A549 (cell line): Measurements from ENCODE around the gene KCNA3.

Experiments
- BHLHE40 ChIP-seq: IDR thresholded peaks from 2 replicates; pipeline ENCODE4 v1.6.1; 2012; ENCODE audit warnings: low read depth, low read length, inconsistent platforms
- EP300 ChIP-seq, 2 experiments: fragments of >200 bp; sonication (Bioruptor Twin); formaldehyde crosslinking; IDR thresholded peaks; 2 replicates in 1 of 2; 3 replicates in 1 of 2; pipeline ENCODE4 v1.6.1; 2016 to 2017
- KDM5A ChIP-seq: fragments of 200-600 bp; sonication (generic); IDR thresholded peaks from 2 replicates; pipeline ENCODE4 v1.6.1; 2016; ENCODE audit warnings: antibody characterized with exemption, mild to moderate bottlenecking
- MAFK ChIP-seq: fragments of 450-650 bp; IDR thresholded peaks from 2 replicates; pipeline ENCODE4 v1.6.1; 2014; ENCODE audit not compliant: partially characterized antibody
- POLR2A ChIP-seq: IDR thresholded peaks from 2 replicates; pipeline ENCODE4 v1.6.1; 2012; ENCODE audit warnings: mild to moderate bottlenecking, low read length
- RAD21 ChIP-seq, 2 experiments: fragments of >200 bp in 1 of 2; sonication (Bioruptor Twin) in 1 of 2; formaldehyde crosslinking in 1 of 2; IDR thresholded peaks in 1 of 2; conservative IDR thresholded peaks in 1 of 2; 2 replicates in 1 of 2; 3 replicates in 1 of 2; pipeline ENCODE4 v1.6.1; 2012 to 2018; ENCODE audit warnings: inconsistent platforms in 1 of 2
- RNF2 ChIP-seq: fragments of 200-600 bp; sonication (generic); IDR thresholded peaks from 2 replicates; pipeline ENCODE4 v1.6.1; 2016; ENCODE audit warnings: low read depth, mild to moderate bottlenecking, antibody characterized with exemption, moderate library complexity, borderline replicate concordance
- SMC3 ChIP-seq: fragments of >200 bp; sonication (Bioruptor Twin); formaldehyde crosslinking; IDR thresholded peaks from 3 replicates; pipeline ENCODE4 v1.6.1; 2018; ENCODE audit warnings: inconsistent platforms
- TF ChIP-seq, protein P1 (sequence below): fragments of 250-450 bp; sonication (Bioruptor Pico); IDR thresholded peaks from 2 replicates; pipeline ENCODE4 v1.5.0; 2021; ENCODE audit warnings: mild to moderate bottlenecking, moderate library complexity, borderline replicate concordance
- TF ChIP-seq, protein P2 (sequence below): fragments of >200 bp; sonication (Bioruptor Twin); formaldehyde crosslinking; IDR thresholded peaks from 3 replicates; pipeline ENCODE4 v1.5.1; 2016
- TF ChIP-seq, protein P3 (sequence below): fragments of 200-600 bp; sonication (generic); IDR thresholded peaks from 2 replicates; pipeline ENCODE4 v1.6.1; 2016; ENCODE audit warnings: antibody characterized with exemption, mild to moderate bottlenecking, moderate library complexity
- TF ChIP-seq, protein P4 (sequence below): IDR thresholded peaks from 2 replicates; pipeline ENCODE4 v1.6.1; 2012; ENCODE audit warnings: low read depth, borderline replicate concordance
- TF ChIP-seq, protein P5 (sequence below): IDR thresholded peaks from 2 replicates; pipeline ENCODE4 v1.6.1; 2012
- TF ChIP-seq, protein P6 (sequence below): fragments of 450-650 bp; IDR thresholded peaks from 2 replicates; pipeline ENCODE4 v1.6.1; 2014; ENCODE audit warnings: antibody characterized with exemption

DNA sequence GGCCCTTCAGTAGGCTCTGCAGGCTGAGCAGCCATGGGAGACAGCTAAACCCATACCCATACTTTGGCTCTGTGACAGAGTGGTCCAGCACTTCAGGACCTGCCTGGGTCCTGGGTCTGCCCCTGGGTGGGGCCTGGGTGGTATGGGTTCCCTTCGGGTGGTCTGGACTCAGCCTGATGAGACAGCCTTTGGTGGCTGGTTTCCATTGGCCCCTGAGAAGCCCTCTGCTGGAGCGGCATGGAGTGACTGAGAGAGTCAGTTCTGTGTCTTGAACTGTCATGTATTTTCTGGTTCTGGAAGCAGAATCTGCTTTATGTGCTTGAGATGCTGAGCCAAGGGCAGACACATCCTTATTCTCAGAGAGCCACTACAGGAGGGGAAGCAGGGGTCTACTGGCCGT lies 37.3 kb downstream of the KCNA3 start:
- TF ChIP-seq, protein P1, sequence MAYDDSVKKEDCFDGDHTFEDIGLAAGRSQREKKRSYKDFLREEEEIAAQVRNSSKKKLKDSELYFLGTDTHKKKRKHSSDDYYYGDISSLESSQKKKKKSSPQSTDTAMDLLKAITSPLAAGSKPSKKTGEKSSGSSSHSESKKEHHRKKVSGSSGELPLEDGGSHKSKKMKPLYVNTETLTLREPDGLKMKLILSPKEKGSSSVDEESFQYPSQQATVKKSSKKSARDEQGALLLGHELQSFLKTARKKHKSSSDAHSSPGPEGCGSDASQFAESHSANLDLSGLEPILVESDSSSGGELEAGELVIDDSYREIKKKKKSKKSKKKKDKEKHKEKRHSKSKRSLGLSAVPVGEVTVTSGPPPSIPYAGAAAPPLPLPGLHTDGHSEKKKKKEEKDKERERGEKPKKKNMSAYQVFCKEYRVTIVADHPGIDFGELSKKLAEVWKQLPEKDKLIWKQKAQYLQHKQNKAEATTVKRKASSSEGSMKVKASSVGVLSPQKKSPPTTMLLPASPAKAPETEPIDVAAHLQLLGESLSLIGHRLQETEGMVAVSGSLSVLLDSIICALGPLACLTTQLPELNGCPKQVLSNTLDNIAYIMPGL = no peak
- TF ChIP-seq, protein P2, sequence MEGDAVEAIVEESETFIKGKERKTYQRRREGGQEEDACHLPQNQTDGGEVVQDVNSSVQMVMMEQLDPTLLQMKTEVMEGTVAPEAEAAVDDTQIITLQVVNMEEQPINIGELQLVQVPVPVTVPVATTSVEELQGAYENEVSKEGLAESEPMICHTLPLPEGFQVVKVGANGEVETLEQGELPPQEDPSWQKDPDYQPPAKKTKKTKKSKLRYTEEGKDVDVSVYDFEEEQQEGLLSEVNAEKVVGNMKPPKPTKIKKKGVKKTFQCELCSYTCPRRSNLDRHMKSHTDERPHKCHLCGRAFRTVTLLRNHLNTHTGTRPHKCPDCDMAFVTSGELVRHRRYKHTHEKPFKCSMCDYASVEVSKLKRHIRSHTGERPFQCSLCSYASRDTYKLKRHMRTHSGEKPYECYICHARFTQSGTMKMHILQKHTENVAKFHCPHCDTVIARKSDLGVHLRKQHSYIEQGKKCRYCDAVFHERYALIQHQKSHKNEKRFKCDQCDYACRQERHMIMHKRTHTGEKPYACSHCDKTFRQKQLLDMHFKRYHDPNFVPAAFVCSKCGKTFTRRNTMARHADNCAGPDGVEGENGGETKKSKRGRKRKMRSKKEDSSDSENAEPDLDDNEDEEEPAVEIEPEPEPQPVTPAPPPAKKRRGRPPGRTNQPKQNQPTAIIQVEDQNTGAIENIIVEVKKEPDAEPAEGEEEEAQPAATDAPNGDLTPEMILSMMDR = no peak
- TF ChIP-seq EP300 (IDR thresholded peaks at IDR 0.05) (no peak), KDM5A (no peak), RAD21 (conservative IDR thresholded peaks at IDR 0.05 in 1 of 2, IDR thresholded peaks at IDR 0.05 in 1 of 2) (no peak), RNF2 (no peak), BHLHE40 (no peak), MAFK (no peak), SMC3 (no peak), POLR2A (no peak)
- TF ChIP-seq, protein P3, sequence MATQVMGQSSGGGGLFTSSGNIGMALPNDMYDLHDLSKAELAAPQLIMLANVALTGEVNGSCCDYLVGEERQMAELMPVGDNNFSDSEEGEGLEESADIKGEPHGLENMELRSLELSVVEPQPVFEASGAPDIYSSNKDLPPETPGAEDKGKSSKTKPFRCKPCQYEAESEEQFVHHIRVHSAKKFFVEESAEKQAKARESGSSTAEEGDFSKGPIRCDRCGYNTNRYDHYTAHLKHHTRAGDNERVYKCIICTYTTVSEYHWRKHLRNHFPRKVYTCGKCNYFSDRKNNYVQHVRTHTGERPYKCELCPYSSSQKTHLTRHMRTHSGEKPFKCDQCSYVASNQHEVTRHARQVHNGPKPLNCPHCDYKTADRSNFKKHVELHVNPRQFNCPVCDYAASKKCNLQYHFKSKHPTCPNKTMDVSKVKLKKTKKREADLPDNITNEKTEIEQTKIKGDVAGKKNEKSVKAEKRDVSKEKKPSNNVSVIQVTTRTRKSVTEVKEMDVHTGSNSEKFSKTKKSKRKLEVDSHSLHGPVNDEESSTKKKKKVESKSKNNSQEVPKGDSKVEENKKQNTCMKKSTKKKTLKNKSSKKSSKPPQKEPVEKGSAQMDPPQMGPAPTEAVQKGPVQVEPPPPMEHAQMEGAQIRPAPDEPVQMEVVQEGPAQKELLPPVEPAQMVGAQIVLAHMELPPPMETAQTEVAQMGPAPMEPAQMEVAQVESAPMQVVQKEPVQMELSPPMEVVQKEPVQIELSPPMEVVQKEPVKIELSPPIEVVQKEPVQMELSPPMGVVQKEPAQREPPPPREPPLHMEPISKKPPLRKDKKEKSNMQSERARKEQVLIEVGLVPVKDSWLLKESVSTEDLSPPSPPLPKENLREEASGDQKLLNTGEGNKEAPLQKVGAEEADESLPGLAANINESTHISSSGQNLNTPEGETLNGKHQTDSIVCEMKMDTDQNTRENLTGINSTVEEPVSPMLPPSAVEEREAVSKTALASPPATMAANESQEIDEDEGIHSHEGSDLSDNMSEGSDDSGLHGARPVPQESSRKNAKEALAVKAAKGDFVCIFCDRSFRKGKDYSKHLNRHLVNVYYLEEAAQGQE = no peak
- TF ChIP-seq, protein P4, sequence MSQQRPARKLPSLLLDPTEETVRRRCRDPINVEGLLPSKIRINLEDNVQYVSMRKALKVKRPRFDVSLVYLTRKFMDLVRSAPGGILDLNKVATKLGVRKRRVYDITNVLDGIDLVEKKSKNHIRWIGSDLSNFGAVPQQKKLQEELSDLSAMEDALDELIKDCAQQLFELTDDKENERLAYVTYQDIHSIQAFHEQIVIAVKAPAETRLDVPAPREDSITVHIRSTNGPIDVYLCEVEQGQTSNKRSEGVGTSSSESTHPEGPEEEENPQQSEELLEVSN = no peak
- TF ChIP-seq, protein P5, sequence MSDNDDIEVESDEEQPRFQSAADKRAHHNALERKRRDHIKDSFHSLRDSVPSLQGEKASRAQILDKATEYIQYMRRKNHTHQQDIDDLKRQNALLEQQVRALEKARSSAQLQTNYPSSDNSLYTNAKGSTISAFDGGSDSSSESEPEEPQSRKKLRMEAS = no peak
- TF ChIP-seq, protein P6, sequence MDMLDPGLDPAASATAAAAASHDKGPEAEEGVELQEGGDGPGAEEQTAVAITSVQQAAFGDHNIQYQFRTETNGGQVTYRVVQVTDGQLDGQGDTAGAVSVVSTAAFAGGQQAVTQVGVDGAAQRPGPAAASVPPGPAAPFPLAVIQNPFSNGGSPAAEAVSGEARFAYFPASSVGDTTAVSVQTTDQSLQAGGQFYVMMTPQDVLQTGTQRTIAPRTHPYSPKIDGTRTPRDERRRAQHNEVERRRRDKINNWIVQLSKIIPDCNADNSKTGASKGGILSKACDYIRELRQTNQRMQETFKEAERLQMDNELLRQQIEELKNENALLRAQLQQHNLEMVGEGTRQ = no peak
